H9 (cell line): ENCODE results near the gene GALNT17. TPM values are rescaled to one million over a fixed set of nuclear protein-coding genes. Genes with fewer than 3 reads are reported as not detected.

Experiments
- DNase-seq: peaks from one replicate; pipeline ENCODE4 v3.0.0-alpha.2; 2017
- H2AFZ ChIP-seq: one replicate; pipeline ENCODE4 v1.6.1; 2013; ENCODE audit warnings: mild to moderate bottlenecking, low read length, control low read depth, moderate library complexity
- H2AK5ac ChIP-seq: 2 replicates; pipeline ENCODE4 v1.6.1; 2013; ENCODE audit warnings: low read length, control low read depth, mixed read lengths; ENCODE audit not compliant: insufficient read length
- H2BK120ac ChIP-seq: one replicate; pipeline ENCODE4 v1.6.1; 2013; ENCODE audit warnings: low read depth, mild to moderate bottlenecking, low read length, control low read depth, inconsistent platforms; ENCODE audit not compliant: poor library complexity, severe bottlenecking
- H2BK12ac ChIP-seq: 2 replicates; pipeline ENCODE4 v1.6.1; 2013; ENCODE audit warnings: low read length, control low read depth, mixed read lengths, low read depth; ENCODE audit not compliant: insufficient read length
- H2BK15ac ChIP-seq: 2 replicates; pipeline ENCODE4 v1.6.1; 2013; ENCODE audit warnings: low read depth, low read length, control low read depth
- H2BK20ac ChIP-seq: one replicate; pipeline ENCODE4 v1.6.1; 2013; ENCODE audit warnings: low read depth, mild to moderate bottlenecking, low read length, control low read depth, inconsistent platforms; ENCODE audit not compliant: poor library complexity, severe bottlenecking
- H2BK5ac ChIP-seq: 2 replicates; pipeline ENCODE4 v1.6.1; 2013; ENCODE audit warnings: low read length, control low read depth, mixed read lengths; ENCODE audit not compliant: insufficient read length
- H3K14ac ChIP-seq: 2 replicates; pipeline ENCODE4 v1.6.1; 2013; ENCODE audit warnings: low read length, control low read depth; ENCODE audit not compliant: insufficient read depth
- H3K18ac ChIP-seq: 2 replicates; pipeline ENCODE4 v1.6.1; 2013; ENCODE audit warnings: low read depth, mild to moderate bottlenecking, mixed read lengths, low read length, control low read depth; ENCODE audit not compliant: insufficient read length
- H3K23ac ChIP-seq: 2 replicates; pipeline ENCODE4 v1.6.1; 2013; ENCODE audit warnings: low read length, control low read depth, mixed read lengths, low read depth; ENCODE audit not compliant: insufficient read length
- H3K23me2 ChIP-seq: 2 replicates; pipeline ENCODE4 v1.6.1; 2013; ENCODE audit warnings: low read depth, mild to moderate bottlenecking, mixed read lengths, low read length, control low read depth; ENCODE audit not compliant: insufficient read length, poor library complexity, severe bottlenecking
- H3K27ac ChIP-seq: 2 replicates; pipeline ENCODE4 v1.5.1; 2013; ENCODE audit warnings: low read length, control low read depth, mixed read lengths, low read depth; ENCODE audit not compliant: insufficient read length
- H3K27me3 ChIP-seq: 2 replicates; pipeline ENCODE4 v1.6.1; 2013; ENCODE audit warnings: low read length, control low read depth, inconsistent platforms; ENCODE audit not compliant: insufficient read depth
- H3K4ac ChIP-seq: 2 replicates; pipeline ENCODE4 v1.6.1; 2013; ENCODE audit warnings: low read depth, mild to moderate bottlenecking, control low read depth, inconsistent platforms, low read length, moderate library complexity
- H3K4me1 ChIP-seq: 2 replicates; pipeline ENCODE4 v1.6.1; 2013; ENCODE audit warnings: low read length, control low read depth, inconsistent platforms; ENCODE audit not compliant: insufficient read depth
- H3K4me2 ChIP-seq: 2 replicates; pipeline ENCODE4 v1.6.1; 2013; ENCODE audit warnings: low read length, control low read depth, mixed read lengths; ENCODE audit not compliant: insufficient read length, insufficient read depth
- H3K56ac ChIP-seq: 2 replicates; pipeline ENCODE4 v1.6.1; 2013; ENCODE audit warnings: low read depth, mild to moderate bottlenecking, mixed read lengths, low read length, control low read depth; ENCODE audit not compliant: insufficient read length
- H3K79me1 ChIP-seq: 2 replicates; pipeline ENCODE4 v1.6.1; 2013; ENCODE audit warnings: low read depth, mild to moderate bottlenecking, moderate library complexity, low read length, control low read depth, inconsistent platforms; ENCODE audit not compliant: insufficient read depth, poor library complexity, severe bottlenecking
- H3K79me2 ChIP-seq: 2 replicates; pipeline ENCODE4 v1.6.1; 2013; ENCODE audit warnings: low read length, control low read depth, inconsistent platforms; ENCODE audit not compliant: insufficient read depth
- H3K9ac ChIP-seq: 2 replicates; pipeline ENCODE4 v1.6.1; 2013; ENCODE audit warnings: low read length, control low read depth, mixed read lengths; ENCODE audit not compliant: insufficient read length; ENCODE audit errors: extremely low read depth
- H3K9me3 ChIP-seq: one replicate; pipeline ENCODE4 v1.6.1; 2013; ENCODE audit warnings: low read depth, low read length, inconsistent platforms; ENCODE audit not compliant: control insufficient read depth
- H3T11ph ChIP-seq: one replicate; pipeline ENCODE4 v1.6.1; 2013; ENCODE audit warnings: mild to moderate bottlenecking, low read length, control low read depth, inconsistent platforms
- H4K20me1 ChIP-seq: one replicate; pipeline ENCODE4 v1.6.1; 2013; ENCODE audit not compliant: control insufficient read depth, insufficient read length, insufficient read depth
- H4K5ac ChIP-seq: 2 replicates; pipeline ENCODE4 v1.6.1; 2013; ENCODE audit warnings: low read depth, mild to moderate bottlenecking, mixed read lengths, low read length, control low read depth; ENCODE audit not compliant: insufficient read length
- H4K8ac ChIP-seq: replicated peaks from 2 replicates; pipeline ENCODE4 v1.6.1; 2013; ENCODE audit warnings: low read length, control low read depth, mixed read lengths, low read depth; ENCODE audit not compliant: insufficient read length
- H4K91ac ChIP-seq: 2 replicates; pipeline ENCODE4 v1.6.1; 2013; ENCODE audit warnings: low read depth, mild to moderate bottlenecking, moderate library complexity, mixed read lengths, low read length, control low read depth; ENCODE audit not compliant: insufficient read length
- H3K27ac Mint-ChIP-seq, 3 experiments: 2 replicates in 2 of 3; 3 replicates in 1 of 3; pipeline ENCODE4 v1.8.0; 2020 to 2021; ENCODE audit warnings: mixed read lengths in 3 of 3, mild to moderate bottlenecking in 1 of 3, moderate library complexity in 1 of 3
- H3K27me3 Mint-ChIP-seq: 2 replicates; pipeline ENCODE4 v1.8.0; 2021; ENCODE audit warnings: low read depth, mild to moderate bottlenecking, moderate library complexity, mixed read lengths
- H3K36me3 Mint-ChIP-seq, 3 experiments: 2 replicates in 2 of 3; 3 replicates in 1 of 3; pipeline ENCODE4 v1.8.0; 2020 to 2021; ENCODE audit warnings: low read depth in 3 of 3, mixed read lengths in 3 of 3; ENCODE audit not compliant: insufficient read depth in 1 of 3
- H3K4me1 Mint-ChIP-seq, 2 experiments: 2 replicates each; pipeline ENCODE4 v1.8.0; 2020; ENCODE audit warnings: mixed read lengths in 2 of 2
- H3K4me3 Mint-ChIP-seq, 2 experiments: 2 replicates in 1 of 2; 3 replicates in 1 of 2; pipeline ENCODE4 v1.8.0; 2020 to 2021; ENCODE audit warnings: mild to moderate bottlenecking in 2 of 2, mixed read lengths in 2 of 2, moderate library complexity in 1 of 2
- H3K9me3 Mint-ChIP-seq, 2 experiments: 2 replicates in 1 of 2; 3 replicates in 1 of 2; pipeline ENCODE4 v1.8.0; 2020; ENCODE audit warnings: mild to moderate bottlenecking in 2 of 2, mixed read lengths in 2 of 2, moderate library complexity in 1 of 2
- CTCF ChIP-seq: fragments of 200-600 bp; sonication (generic); conservative IDR thresholded peaks from 3 replicates; pipeline ENCODE4 v1.8.0; 2021; ENCODE audit warnings: antibody characterized with exemption, mild to moderate bottlenecking
- WGBS: extraction: QIAGEN DNeasy Blood & Tissue Kit; methylation state at CpG from one replicate; pipeline ENCODE4 v1.1.7; 2013; ENCODE audit warnings: missing lambda C conversion rate, low lambda C conversion rate, mixed read lengths; ENCODE audit not compliant: insufficient read length; ENCODE audit errors: extremely low coverage; 5-methylcytosine and 5-hydroxymethylcytosine counted together
- total RNA-seq: library from RNA; stranded (reverse); gene quantifications from 2 replicates; pipeline ENCODE4 v1.2.1, GENCODE V29; 2021

The GALNT17 gene
- total RNA-seq, 1 experiment from 2014 or later: 43.2 TPM

GRCh38 chr7:71424166-71425035 lies 292.5 kb downstream of the GALNT17 start:
- no peak overlapping the region for H2BK15ac ChIP-seq
- H2BK5ac ChIP-seq: no peak overlapping the region
- no peak overlapping the region for H4K8ac ChIP-seq
- H2BK120ac ChIP-seq: no peak overlapping the region
- H3K79me2 ChIP-seq: no peaks in the 10 kb centered on the region
- H3K9me3 Mint-ChIP-seq: peaks cover 0 to 2% of the 10 kb centered on the region in 2 experiments; a peak in 1 of 5 replicates
- no peaks in the 10 kb centered on the region for H3K27me3 ChIP-seq
- no peaks in the 10 kb centered on the region for H3K9me3 ChIP-seq
- WGBS: 100% methylated on average over 1 of the region's 9 CpGs
- H4K5ac ChIP-seq: no peak overlapping the region
- H2AFZ ChIP-seq: no peak overlapping the region
- DNase-seq: no peak
- TF ChIP-seq CTCF: no peak
- H4K91ac ChIP-seq: no peak overlapping the region
- no peak overlapping the region for H2AK5ac ChIP-seq
- H3K36me3 Mint-ChIP-seq: peaks cover 58 to 85% (median 78%) of the 10 kb centered on the region in 3 experiments
- no peaks in the 10 kb centered on the region; the same call in 1 of the 2 replicates for H3K4me1 ChIP-seq
- no peak overlapping the region for H3K4me3 Mint-ChIP-seq
- no peak overlapping the region for H3K18ac ChIP-seq
- no peaks in the 10 kb centered on the region for H4K20me1 ChIP-seq
- H3K27me3 Mint-ChIP-seq: no peaks in the 10 kb centered on the region
- peaks cover 24 to 28% of the 10 kb centered on the region in 2 experiments for H3K4me1 Mint-ChIP-seq
- H3K4me2 ChIP-seq: no peak overlapping the region
- H2BK20ac ChIP-seq: no peak overlapping the region
- H3K79me1 ChIP-seq: no peaks in the 10 kb centered on the region
- no peak overlapping the region for H3K27ac ChIP-seq
- no peak overlapping the region for H2BK12ac ChIP-seq
- H3K27ac Mint-ChIP-seq: peak overlapping the region in 1 of 3 experiments; percentile 30; a peak in 1 of 7 replicates
- H3K56ac ChIP-seq: no peak overlapping the region
- H3K23ac ChIP-seq: no peak overlapping the region
- H3K23me2 ChIP-seq: no peaks in the 10 kb centered on the region
- no peak overlapping the region for H3K14ac ChIP-seq
- H3T11ph ChIP-seq: no peak overlapping the region
- H3K4ac ChIP-seq: no peak overlapping the region
- no peak overlapping the region for H3K9ac ChIP-seq
